ENCODE data around the gene KMT2E.

KMT2E gene

DNA sequence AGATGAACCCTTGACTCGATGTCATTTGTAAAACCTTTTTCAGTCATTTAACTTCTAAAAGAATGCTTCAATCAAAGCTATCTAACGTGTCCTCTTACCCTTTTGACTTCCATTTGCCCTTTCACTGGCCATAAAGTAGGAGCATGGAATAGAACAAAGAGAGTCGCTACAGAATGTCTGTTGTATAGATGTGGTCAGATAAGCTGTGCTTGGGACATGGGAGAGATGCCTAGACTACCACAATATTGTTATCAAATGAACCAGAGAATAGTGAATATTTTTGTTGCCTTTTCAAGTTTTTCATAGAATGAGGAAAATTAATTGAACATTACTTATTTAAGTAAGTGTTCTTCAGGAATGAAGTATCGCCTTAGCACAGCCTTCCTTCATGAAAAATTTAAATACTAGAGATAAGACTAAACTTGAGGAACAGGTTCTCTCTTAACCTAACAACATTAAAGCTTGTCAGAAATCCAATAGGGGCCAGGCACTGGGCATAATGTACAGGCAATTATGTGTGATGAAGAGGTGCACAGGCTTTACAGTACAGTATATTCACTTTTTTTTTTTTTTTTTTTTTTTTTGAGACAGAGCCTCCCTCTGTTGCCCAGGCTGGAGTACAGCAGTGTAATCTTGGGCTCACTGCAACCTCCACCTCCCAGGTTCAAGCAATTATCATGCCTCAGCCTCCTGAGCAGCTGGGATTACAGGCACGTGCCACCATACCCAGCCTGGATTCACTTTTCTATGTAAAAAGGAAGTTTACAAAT, 7.5 kb upstream of the KMT2E start:
- TF ChIP-seq, protein P1, sequence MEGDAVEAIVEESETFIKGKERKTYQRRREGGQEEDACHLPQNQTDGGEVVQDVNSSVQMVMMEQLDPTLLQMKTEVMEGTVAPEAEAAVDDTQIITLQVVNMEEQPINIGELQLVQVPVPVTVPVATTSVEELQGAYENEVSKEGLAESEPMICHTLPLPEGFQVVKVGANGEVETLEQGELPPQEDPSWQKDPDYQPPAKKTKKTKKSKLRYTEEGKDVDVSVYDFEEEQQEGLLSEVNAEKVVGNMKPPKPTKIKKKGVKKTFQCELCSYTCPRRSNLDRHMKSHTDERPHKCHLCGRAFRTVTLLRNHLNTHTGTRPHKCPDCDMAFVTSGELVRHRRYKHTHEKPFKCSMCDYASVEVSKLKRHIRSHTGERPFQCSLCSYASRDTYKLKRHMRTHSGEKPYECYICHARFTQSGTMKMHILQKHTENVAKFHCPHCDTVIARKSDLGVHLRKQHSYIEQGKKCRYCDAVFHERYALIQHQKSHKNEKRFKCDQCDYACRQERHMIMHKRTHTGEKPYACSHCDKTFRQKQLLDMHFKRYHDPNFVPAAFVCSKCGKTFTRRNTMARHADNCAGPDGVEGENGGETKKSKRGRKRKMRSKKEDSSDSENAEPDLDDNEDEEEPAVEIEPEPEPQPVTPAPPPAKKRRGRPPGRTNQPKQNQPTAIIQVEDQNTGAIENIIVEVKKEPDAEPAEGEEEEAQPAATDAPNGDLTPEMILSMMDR (IDR thresholded peaks at IDR 0.05; ENCODE audit: low read depth, low read length), result no peak

DNA sequence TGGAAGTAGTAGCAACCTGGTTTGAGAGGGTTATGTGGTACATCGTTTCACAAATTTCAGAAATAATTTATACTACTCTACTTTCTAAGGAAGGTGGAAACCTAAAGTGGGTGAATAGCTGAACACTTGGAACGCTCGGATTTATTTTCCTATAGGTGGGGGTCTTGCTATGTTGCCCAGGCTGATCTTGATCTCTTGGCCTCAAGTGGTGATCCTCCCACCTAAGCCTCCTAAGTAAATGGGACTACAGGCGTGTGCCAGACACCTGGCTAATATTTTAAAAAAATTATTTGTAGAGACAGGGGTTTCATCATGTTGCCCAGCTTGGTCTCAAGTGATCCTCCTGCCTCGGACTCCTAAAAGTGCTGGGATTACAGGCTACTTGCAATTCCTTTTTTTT, 6.7 kb upstream of the KMT2E start:
- no peak for DNase-seq (ENCODE audit: extremely low read depth, low read depth)
- TF ChIP-seq, protein P1 (IDR thresholded peaks at IDR 0.05; ENCODE audit: low read depth, low read length), result no peak

More for the DNA sequence above, 7.5 kb upstream of the KMT2E start:
- DNase-seq (ENCODE audit: extremely low read depth, low read depth), result no peak

DNA sequence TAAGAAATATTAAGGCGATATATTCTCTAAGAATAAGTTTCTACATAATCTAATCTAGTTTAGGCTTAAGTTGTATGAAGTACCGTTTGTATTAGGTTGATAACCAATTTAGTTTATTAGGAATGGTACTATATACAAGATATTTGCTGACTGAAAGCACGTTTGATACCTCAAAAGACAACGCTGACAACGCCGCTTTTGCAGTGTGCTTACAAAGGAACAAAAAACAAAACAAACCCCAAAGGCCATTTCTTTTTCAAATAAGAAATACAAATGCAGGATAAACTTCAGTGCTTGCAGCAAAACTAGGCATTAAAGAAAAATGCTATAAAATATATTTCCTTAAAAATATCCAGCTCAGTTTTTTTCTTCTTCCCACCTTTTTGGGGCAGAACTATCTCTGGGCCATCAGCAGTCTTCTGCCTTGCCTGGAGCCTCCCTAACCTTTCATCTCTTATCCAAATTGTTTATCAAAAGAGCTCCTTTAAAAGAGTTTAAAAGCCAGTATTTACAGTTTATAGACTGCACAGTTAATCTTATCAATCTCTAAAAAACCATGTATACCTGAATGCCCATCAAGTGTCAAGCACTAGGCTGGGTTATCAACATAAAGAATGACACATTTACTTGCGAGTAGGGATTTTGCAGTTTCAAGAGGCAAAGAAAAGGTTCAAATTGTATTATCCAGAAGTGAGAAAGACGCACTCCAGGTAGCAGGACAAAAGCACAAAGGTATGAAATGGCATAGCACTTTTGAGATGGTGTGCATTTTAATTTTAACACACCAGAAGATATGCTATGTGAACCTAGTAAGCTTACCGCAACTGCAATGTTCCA, 4.1 kb upstream of the KMT2E start:
- no peak for DNase-seq (ENCODE audit: extremely low read depth, low read depth)
- TF ChIP-seq, protein P1 (IDR thresholded peaks at IDR 0.05; ENCODE audit: low read depth, low read length), result no peak

DNA sequence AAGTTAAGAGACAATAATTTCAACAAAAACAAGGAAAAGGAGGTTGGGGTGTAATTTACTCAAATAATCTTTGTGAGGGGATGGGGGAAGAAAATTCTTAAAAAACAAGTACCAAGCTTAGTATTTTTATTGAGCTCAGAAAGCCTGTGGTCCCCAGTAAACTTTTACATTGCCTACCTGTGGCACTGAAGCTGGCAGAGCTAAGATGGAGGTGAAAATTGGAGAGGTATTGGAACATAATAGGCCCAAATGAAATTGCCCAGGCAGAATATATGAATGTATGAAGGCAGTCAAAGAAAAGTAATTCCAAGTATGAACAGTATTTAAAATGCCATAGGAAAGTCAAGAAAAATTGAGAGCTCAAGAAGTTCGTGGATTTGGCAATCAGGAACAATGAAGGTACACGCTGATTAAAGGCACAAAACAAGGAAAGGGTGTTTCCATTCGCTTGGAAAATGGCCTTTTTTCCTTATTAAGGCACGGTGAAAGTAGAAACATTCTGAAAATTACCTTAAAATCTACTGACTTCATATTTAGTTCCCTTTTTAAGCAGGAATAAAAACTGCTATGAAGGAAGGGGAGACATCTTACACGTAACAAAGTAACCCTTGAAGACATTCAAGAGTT, 3.4 kb upstream of the KMT2E start:
- TF ChIP-seq, protein P1 (IDR thresholded peaks at IDR 0.05; ENCODE audit: low read depth, low read length), result no peak
- no peak for DNase-seq (ENCODE audit: extremely low read depth, low read depth)

- no peak for DNase-seq (ENCODE audit: extremely low read depth, low read depth)
- TF ChIP-seq, protein P1 (IDR thresholded peaks at IDR 0.05; ENCODE audit: low read depth, low read length), result no peak
Observed at GRCh38 chr7:105011141-105011830, 2.7 kb upstream of the KMT2E start.

DNA sequence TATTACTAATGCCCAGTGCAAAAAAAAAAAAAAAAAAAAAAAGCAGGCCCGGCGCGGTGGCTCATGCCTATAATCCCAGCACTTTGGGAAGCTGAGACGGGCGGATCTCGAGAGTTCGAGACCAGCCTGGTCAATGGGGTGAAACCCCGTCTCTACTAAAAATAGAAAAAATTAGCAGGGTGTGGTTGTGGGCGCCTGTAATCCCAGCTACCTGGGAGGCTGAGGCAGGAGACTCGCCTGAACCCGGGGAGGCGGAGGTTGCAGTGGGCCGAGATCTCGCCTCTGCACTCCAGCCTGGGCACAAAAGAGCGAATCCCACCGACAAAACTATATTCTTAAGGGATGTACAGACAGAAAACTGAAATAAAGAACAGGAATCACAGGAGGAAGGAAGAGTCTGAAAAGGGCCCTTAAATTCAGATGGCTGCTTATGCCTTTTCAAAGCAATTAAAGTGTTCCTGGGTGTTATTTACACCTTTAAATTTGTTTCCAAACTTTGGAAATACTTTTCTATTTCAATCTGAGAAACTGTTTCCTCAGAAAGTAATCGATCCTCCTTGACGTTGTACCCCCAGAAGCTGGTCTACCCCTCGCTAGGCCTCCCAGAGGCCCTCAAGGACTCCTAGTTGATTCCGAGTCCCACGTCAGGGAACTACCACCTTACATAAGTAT, 2.0 kb upstream of the KMT2E start:
- TF ChIP-seq, protein P1 (IDR thresholded peaks at IDR 0.05; ENCODE audit: low read depth, low read length), result no peak
- DNase-seq (ENCODE audit: extremely low read depth, low read depth), result no peak
